ENCODE data around the gene RFPL3.

The RFPL3 gene

GRCh38 chr22:32352681-32353080 lies 5.0 kb upstream of the RFPL3 start:
- DNase-seq: peak; percentile 13
- Histone ChIP-seq H3K27me3 (ENCODE audit: insufficient read depth, low read length, poor library complexity) (no peaks in the 10 kb centered on the region), H2BK120ac (ENCODE audit: low read depth, low read length) (no peak overlapping the region), H3K23ac (ENCODE audit: low read length) (no peak overlapping the region), H4K5ac (ENCODE audit: low read length) (no peak overlapping the region), H3K79me1 (ENCODE audit: low read length) (no peaks in the 10 kb centered on the region), H3K4ac (ENCODE audit: low read depth, low read length) (no peak overlapping the region), H3K79me2 (ENCODE audit: control insufficient read depth, insufficient read depth, low read length) (no peaks in the 10 kb centered on the region), H3K56ac (ENCODE audit: low read length) (no peak overlapping the region), H3K27ac (ENCODE audit: low read depth, low read length) (no peak overlapping the region), H2BK15ac (replicated peaks; ENCODE audit: low read depth) (no peak overlapping the region), H3K4me1 (ENCODE audit: control insufficient read depth, low read depth, low read length) (no peaks in the 10 kb centered on the region), H4K8ac (ENCODE audit: low read depth, low read length) (no peak overlapping the region), H3K4me2 (ENCODE audit: low read length) (no peak overlapping the region), H3K4me3 (ENCODE audit: low read length) (no peak overlapping the region), H2AK5ac (ENCODE audit: low read length) (no peak overlapping the region), H3K18ac (ENCODE audit: low read length) (no peak overlapping the region), H3K9ac (ENCODE audit: low read length) (no peak overlapping the region), H2BK5ac (ENCODE audit: low read length) (no peak overlapping the region), H3K36me3 (ENCODE audit: control insufficient read depth, insufficient read depth, low read length) (no peaks in the 10 kb centered on the region)
- WGBS (ENCODE audit: extremely low coverage, insufficient coverage, low lambda C conversion rate): no CpG with 5 or more reads among the region's 14 CpGs

- Histone ChIP-seq H3K23ac (ENCODE audit: low read length) (no peak overlapping the region), H3K27me3 (ENCODE audit: insufficient read depth, low read length, poor library complexity) (no peaks in the 10 kb centered on the region), H3K4me1 (ENCODE audit: control insufficient read depth, low read depth, low read length) (no peaks in the 10 kb centered on the region), H3K56ac (ENCODE audit: low read length) (no peak overlapping the region), H3K79me1 (ENCODE audit: low read length) (no peaks in the 10 kb centered on the region), H3K27ac (ENCODE audit: low read depth, low read length) (no peak overlapping the region), H4K5ac (ENCODE audit: low read length) (no peak overlapping the region), H2BK120ac (ENCODE audit: low read depth, low read length) (no peak overlapping the region), H4K8ac (ENCODE audit: low read depth, low read length) (no peak overlapping the region), H3K79me2 (ENCODE audit: control insufficient read depth, insufficient read depth, low read length) (no peaks in the 10 kb centered on the region), H3K9ac (ENCODE audit: low read length) (no peak overlapping the region), H3K36me3 (ENCODE audit: control insufficient read depth, insufficient read depth, low read length) (no peaks in the 10 kb centered on the region), H3K4me2 (ENCODE audit: low read length) (no peak overlapping the region), H2BK5ac (ENCODE audit: low read length) (no peak overlapping the region), H3K18ac (ENCODE audit: low read length) (no peak overlapping the region), H2BK15ac (replicated peaks; ENCODE audit: low read depth) (no peak overlapping the region), H3K4ac (ENCODE audit: low read depth, low read length) (no peak overlapping the region), H3K4me3 (ENCODE audit: low read length) (no peak overlapping the region), H2AK5ac (ENCODE audit: low read length) (no peak overlapping the region)
- no CpG with 5 or more reads among the region's 28 CpGs for WGBS (ENCODE audit: extremely low coverage, insufficient coverage, low lambda C conversion rate)
- DNase-seq: no peak
Observed at GRCh38 chr22:32353292-32353691, 4.4 kb upstream of the RFPL3 start.

- H3K4me2 ChIP-seq (ENCODE audit: low read length): no peak overlapping the region
- no peak overlapping the region for H3K4ac ChIP-seq (ENCODE audit: low read depth, low read length)
- H3K79me1 ChIP-seq (ENCODE audit: low read length): no peaks in the 10 kb centered on the region
- H3K18ac ChIP-seq (ENCODE audit: low read length): no peak overlapping the region
- H2BK5ac ChIP-seq (ENCODE audit: low read length): no peak overlapping the region
- no peak overlapping the region for H3K9ac ChIP-seq (ENCODE audit: low read length)
- no peak overlapping the region for H2BK120ac ChIP-seq (ENCODE audit: low read depth, low read length)
- no peak for DNase-seq
- H3K79me2 ChIP-seq (ENCODE audit: control insufficient read depth, insufficient read depth, low read length): no peaks in the 10 kb centered on the region
- no peak overlapping the region for H2AK5ac ChIP-seq (ENCODE audit: low read length)
- no peaks in the 10 kb centered on the region for H3K27me3 ChIP-seq (ENCODE audit: insufficient read depth, low read length, poor library complexity)
- no peaks in the 10 kb centered on the region for H3K36me3 ChIP-seq (ENCODE audit: control insufficient read depth, insufficient read depth, low read length)
- no CpG with 5 or more reads among the region's 19 CpGs for WGBS (ENCODE audit: extremely low coverage, insufficient coverage, low lambda C conversion rate)
- H4K8ac ChIP-seq (ENCODE audit: low read depth, low read length): no peak overlapping the region
- H3K56ac ChIP-seq (ENCODE audit: low read length): no peak overlapping the region
- no peaks in the 10 kb centered on the region for H3K4me1 ChIP-seq (ENCODE audit: control insufficient read depth, low read depth, low read length)
- no peak overlapping the region for H2BK15ac ChIP-seq (replicated peaks; ENCODE audit: low read depth)
- H3K23ac ChIP-seq (ENCODE audit: low read length): no peak overlapping the region
- no peak overlapping the region for H4K5ac ChIP-seq (ENCODE audit: low read length)
- H3K27ac ChIP-seq (ENCODE audit: low read depth, low read length): no peak overlapping the region
- no peak overlapping the region for H3K4me3 ChIP-seq (ENCODE audit: low read length)
Observed at GRCh38 chr22:32353840-32354239, 3.8 kb upstream of the RFPL3 start.

- Histone ChIP-seq H3K27me3 (ENCODE audit: insufficient read depth, low read length, poor library complexity) (no peaks in the 10 kb centered on the region), H3K56ac (ENCODE audit: low read length) (no peak overlapping the region), H3K4me3 (ENCODE audit: low read length) (no peak overlapping the region), H3K4me2 (ENCODE audit: low read length) (no peak overlapping the region), H3K4ac (ENCODE audit: low read depth, low read length) (no peak overlapping the region), H3K27ac (ENCODE audit: low read depth, low read length) (no peak overlapping the region), H2BK5ac (ENCODE audit: low read length) (no peak overlapping the region), H3K9ac (ENCODE audit: low read length) (no peak overlapping the region), H3K23ac (ENCODE audit: low read length) (no peak overlapping the region), H3K4me1 (ENCODE audit: control insufficient read depth, low read depth, low read length) (no peaks in the 10 kb centered on the region), H4K8ac (ENCODE audit: low read depth, low read length) (no peak overlapping the region), H3K79me1 (ENCODE audit: low read length) (no peaks in the 10 kb centered on the region), H4K5ac (ENCODE audit: low read length) (no peak overlapping the region), H3K79me2 (ENCODE audit: control insufficient read depth, insufficient read depth, low read length) (no peaks in the 10 kb centered on the region), H2AK5ac (ENCODE audit: low read length) (no peak overlapping the region), H2BK120ac (ENCODE audit: low read depth, low read length) (no peak overlapping the region), H2BK15ac (replicated peaks; ENCODE audit: low read depth) (no peak overlapping the region), H3K36me3 (ENCODE audit: control insufficient read depth, insufficient read depth, low read length) (no peaks in the 10 kb centered on the region), H3K18ac (ENCODE audit: low read length) (no peak overlapping the region)
- WGBS (ENCODE audit: extremely low coverage, insufficient coverage, low lambda C conversion rate): no CpG with 5 or more reads among the region's 30 CpGs
- DNase-seq: peak; percentile 74
Observed at GRCh38 chr22:32354360-32355351, 3.0 kb upstream of the RFPL3 start.

- Histone ChIP-seq H2AK5ac (ENCODE audit: low read length) (no peak overlapping the region), H3K4me1 (ENCODE audit: control insufficient read depth, low read depth, low read length) (no peaks in the 10 kb centered on the region), H3K36me3 (ENCODE audit: control insufficient read depth, insufficient read depth, low read length) (no peaks in the 10 kb centered on the region), H4K8ac (ENCODE audit: low read depth, low read length) (no peak overlapping the region), H3K18ac (ENCODE audit: low read length) (no peak overlapping the region), H2BK5ac (ENCODE audit: low read length) (no peak overlapping the region), H3K79me2 (ENCODE audit: control insufficient read depth, insufficient read depth, low read length) (no peaks in the 10 kb centered on the region), H3K23ac (ENCODE audit: low read length) (no peak overlapping the region), H3K27me3 (ENCODE audit: insufficient read depth, low read length, poor library complexity) (no peaks in the 10 kb centered on the region), H3K27ac (ENCODE audit: low read depth, low read length) (no peak overlapping the region), H2BK120ac (ENCODE audit: low read depth, low read length) (no peak overlapping the region), H3K79me1 (ENCODE audit: low read length) (no peaks in the 10 kb centered on the region), H3K56ac (ENCODE audit: low read length) (no peak overlapping the region), H2BK15ac (replicated peaks; ENCODE audit: low read depth) (no peak overlapping the region), H3K4me3 (ENCODE audit: low read length) (no peak overlapping the region), H3K9ac (ENCODE audit: low read length) (no peak overlapping the region), H4K5ac (ENCODE audit: low read length) (no peak overlapping the region), H3K4ac (ENCODE audit: low read depth, low read length) (no peak overlapping the region), H3K4me2 (ENCODE audit: low read length) (no peak overlapping the region)
- DNase-seq: peak; percentile 59
- no CpG with 5 or more reads among the region's 3 CpGs for WGBS (ENCODE audit: extremely low coverage, insufficient coverage, low lambda C conversion rate)
Observed at GRCh38 chr22:32355760-32356159, 1.9 kb upstream of the RFPL3 start.

Measured in mesendoderm (in vitro differentiated cells).